ENCODE results near the gene INSRR.

DNA sequence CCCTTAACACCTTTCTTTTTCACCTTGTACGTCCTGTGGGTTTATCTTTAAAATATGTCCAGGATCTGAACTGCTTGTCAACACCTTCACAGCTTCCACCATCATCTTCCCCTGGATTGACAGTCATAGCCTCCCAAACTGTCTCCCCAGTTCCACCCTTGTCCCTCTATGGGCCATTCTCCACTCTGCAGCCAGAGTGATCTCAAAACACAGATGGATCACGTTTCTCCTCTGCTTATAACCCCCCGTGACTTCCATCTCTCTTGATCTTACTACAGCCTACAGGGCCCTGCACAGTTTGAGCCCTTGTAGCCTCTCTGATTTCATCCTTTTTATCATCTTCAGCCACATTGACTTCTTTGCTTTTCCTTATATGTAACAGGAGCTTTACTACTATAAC lies 4.3 kb downstream of the INSRR start:
- TF ChIP-seq, protein P1, sequence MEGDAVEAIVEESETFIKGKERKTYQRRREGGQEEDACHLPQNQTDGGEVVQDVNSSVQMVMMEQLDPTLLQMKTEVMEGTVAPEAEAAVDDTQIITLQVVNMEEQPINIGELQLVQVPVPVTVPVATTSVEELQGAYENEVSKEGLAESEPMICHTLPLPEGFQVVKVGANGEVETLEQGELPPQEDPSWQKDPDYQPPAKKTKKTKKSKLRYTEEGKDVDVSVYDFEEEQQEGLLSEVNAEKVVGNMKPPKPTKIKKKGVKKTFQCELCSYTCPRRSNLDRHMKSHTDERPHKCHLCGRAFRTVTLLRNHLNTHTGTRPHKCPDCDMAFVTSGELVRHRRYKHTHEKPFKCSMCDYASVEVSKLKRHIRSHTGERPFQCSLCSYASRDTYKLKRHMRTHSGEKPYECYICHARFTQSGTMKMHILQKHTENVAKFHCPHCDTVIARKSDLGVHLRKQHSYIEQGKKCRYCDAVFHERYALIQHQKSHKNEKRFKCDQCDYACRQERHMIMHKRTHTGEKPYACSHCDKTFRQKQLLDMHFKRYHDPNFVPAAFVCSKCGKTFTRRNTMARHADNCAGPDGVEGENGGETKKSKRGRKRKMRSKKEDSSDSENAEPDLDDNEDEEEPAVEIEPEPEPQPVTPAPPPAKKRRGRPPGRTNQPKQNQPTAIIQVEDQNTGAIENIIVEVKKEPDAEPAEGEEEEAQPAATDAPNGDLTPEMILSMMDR (IDR thresholded peaks at IDR 0.05) = no peak
- TF ChIP-seq POLR2AphosphoS5 (IDR thresholded peaks at IDR 0.05) (no peak), POLR2A (IDR thresholded peaks at IDR 0.05) (no peak)
